NCI-H82 treated with DMSO at 0.1 percent for 48 hours (cell line): ENCODE data around the gene ADCY5.

Experiments
- DNase-seq: peaks from one replicate; lab custom pipeline; 2025; ENCODE audit not compliant: unreplicated experiment; lab: John Stamatoyannopoulos, UW

ADCY5 gene

GRCh38 chr3:123389628-123389918 lies 59.3 kb downstream of the ADCY5 start:
- DNase-seq = no peak

GRCh38 chr3:123388811-123389627 lies 59.9 kb downstream of the ADCY5 start:
- no peak for DNase-seq

- no peak for DNase-seq
These were observed 60.8 kb downstream of the ADCY5 start for GRCh38 chr3:123388042-123388441.

GRCh38 chr3:123387532-123387931 lies 61.4 kb downstream of the ADCY5 start:
- no peak for DNase-seq

GRCh38 chr3:123386477-123387040 lies 62.3 kb downstream of the ADCY5 start:
- no peak for DNase-seq

- DNase-seq = no peak
These were observed 62.9 kb downstream of the ADCY5 start for GRCh38 chr3:123385981-123386380.

GRCh38 chr3:123385499-123385898 lies 63.4 kb downstream of the ADCY5 start:
- no peak for DNase-seq

- no peak for DNase-seq
These were observed 63.9 kb downstream of the ADCY5 start for GRCh38 chr3:123385001-123385401.

GRCh38 chr3:123384256-123384655 lies 64.6 kb downstream of the ADCY5 start:
- no peak for DNase-seq

- DNase-seq = peak; percentile 45
These were observed 65.5 kb downstream of the ADCY5 start for GRCh38 chr3:123383091-123384053.

GRCh38 chr3:123380261-123380660 lies 68.6 kb downstream of the ADCY5 start:
- DNase-seq = no peak

GRCh38 chr3:123379041-123379830 lies 69.7 kb downstream of the ADCY5 start:
- DNase-seq = no peak

GRCh38 chr3:123378409-123378915 lies 70.4 kb downstream of the ADCY5 start:
- no peak for DNase-seq

GRCh38 chr3:123377243-123377740 lies 71.6 kb downstream of the ADCY5 start:
- DNase-seq = no peak

GRCh38 chr3:123376451-123377242 lies 72.2 kb downstream of the ADCY5 start:
- no peak for DNase-seq

- DNase-seq = peak; percentile 64
These were observed 73.6 kb downstream of the ADCY5 start for GRCh38 chr3:123375014-123375940.

- DNase-seq = no peak
These were observed 74.9 kb downstream of the ADCY5 start for GRCh38 chr3:123374016-123374415.

GRCh38 chr3:123373474-123373987 lies 75.4 kb downstream of the ADCY5 start:
- DNase-seq = no peak
